ENCODE results near the gene ETV3.

GRCh38 chr1:157176016-157176415 lies 37.8 kb upstream of the ETV3 start:
- no peak for TF ChIP-seq CTCF (IDR thresholded peaks at IDR 0.05; ENCODE audit: low read depth, low read length)
- TF ChIP-seq POLR2A (IDR thresholded peaks at IDR 0.05; ENCODE audit: extremely low read depth, insufficient read length): no peak
- no peak for TF ChIP-seq MYC (IDR thresholded peaks at IDR 0.05; ENCODE audit: low read depth, low read length)

All from NB4 (cell line).